GM13976 (cell line): Measurements from ENCODE around the gene CPXM2.

Experiments used
- DNase-seq: peaks from one replicate; pipeline ENCODE4 v3.0.0; 2012; ENCODE audit warnings: low spot score
- in situ Hi-C: fragments of 300-500 bp; cut with MboI; formaldehyde crosslinking; loops from one replicate; pipeline ENCODE4 v1.12.0; 2022; ENCODE audit warnings: low sequenced_read_pairs, mixed read lengths, inconsistent platforms; ENCODE audit not compliant: unreplicated experiment
- TF ChIP-seq, protein P1 (sequence below): IDR thresholded peaks from 2 replicates; pipeline ENCODE4 v1.5.1; 2012; ENCODE audit warnings: borderline replicate concordance, mild to moderate bottlenecking; ENCODE audit not compliant: insufficient read depth; ENCODE audit errors: extremely low read depth, missing control alignments, control extremely low read depth

CPXM2 gene

DNA sequence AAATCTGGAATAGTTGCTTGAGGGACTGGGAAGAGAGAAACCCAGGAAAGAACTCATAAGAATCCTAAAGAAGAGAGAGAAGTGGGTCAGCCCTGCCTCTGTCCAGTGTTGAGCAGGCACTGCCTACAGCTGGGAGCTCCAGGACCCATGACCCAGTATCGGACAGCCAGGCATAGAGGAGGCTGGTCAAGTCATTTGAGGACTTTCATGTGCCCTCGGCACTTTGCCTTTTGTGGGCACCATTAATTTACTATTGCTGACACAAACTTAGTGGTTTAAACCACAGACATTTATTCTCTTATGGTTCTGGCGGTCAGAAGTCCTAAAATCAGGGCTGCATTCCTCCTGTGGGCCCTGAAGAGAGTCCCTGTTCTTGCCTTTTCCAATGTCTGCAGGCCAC, 60.3 kb downstream of the CPXM2 start:
- in situ Hi-C loops: no loop called here
- DNase-seq: no peak
- TF ChIP-seq, protein P1, sequence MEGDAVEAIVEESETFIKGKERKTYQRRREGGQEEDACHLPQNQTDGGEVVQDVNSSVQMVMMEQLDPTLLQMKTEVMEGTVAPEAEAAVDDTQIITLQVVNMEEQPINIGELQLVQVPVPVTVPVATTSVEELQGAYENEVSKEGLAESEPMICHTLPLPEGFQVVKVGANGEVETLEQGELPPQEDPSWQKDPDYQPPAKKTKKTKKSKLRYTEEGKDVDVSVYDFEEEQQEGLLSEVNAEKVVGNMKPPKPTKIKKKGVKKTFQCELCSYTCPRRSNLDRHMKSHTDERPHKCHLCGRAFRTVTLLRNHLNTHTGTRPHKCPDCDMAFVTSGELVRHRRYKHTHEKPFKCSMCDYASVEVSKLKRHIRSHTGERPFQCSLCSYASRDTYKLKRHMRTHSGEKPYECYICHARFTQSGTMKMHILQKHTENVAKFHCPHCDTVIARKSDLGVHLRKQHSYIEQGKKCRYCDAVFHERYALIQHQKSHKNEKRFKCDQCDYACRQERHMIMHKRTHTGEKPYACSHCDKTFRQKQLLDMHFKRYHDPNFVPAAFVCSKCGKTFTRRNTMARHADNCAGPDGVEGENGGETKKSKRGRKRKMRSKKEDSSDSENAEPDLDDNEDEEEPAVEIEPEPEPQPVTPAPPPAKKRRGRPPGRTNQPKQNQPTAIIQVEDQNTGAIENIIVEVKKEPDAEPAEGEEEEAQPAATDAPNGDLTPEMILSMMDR: no peak

DNA sequence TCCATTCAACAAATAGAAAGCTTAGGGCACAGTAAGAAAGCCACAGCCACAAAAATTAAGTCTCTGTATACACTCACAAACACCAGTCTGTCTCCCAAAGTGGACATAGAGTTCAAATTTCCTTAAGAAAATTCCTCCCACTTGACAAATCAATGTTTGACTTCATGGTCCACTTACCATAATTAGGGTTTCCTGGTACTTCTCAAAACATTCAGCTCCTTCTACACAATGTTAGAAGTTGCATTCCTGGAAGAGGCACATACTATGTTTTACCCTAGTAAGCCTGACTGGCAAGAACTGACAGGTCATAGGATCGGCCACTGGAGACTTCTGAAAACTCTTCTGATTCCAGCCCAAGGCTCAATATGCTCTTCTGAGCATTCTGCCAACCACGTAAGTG, 70.5 kb downstream of the CPXM2 start:
- in situ Hi-C loops: no loop called here
- no peak for DNase-seq
- TF ChIP-seq, protein P1: no peak

- TF ChIP-seq, protein P1: no peak
- in situ Hi-C loops: no loop called here
- no peak for DNase-seq
Observed at GRCh38 chr10:123809632-123810031, 82.0 kb downstream of the CPXM2 start.

DNA sequence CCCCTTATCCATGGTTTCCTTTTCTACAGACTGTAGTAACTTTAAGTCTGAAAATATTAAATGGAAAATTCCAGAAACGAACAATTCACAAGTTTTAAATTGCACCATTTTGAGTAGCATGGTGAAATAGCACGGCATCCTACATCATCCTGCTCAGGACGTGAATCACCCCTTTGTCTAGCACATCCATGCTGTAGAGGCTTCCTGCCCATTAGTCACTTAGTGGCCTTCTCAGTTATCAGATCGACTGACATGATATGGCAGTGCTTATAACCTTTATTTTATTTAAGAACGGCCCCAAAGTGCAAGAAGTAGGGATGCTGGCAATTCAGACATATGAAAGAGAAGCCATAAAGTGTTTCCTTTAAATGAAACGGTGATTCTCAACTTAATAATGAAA, 82.7 kb downstream of the CPXM2 start:
- in situ Hi-C loops: no loop called here
- DNase-seq: no peak
- TF ChIP-seq, protein P1: no peak

- in situ Hi-C loops: no loop called here
- TF ChIP-seq, protein P1: no peak
- no peak for DNase-seq
Observed at GRCh38 chr10:123808286-123808685, 83.3 kb downstream of the CPXM2 start.

DNA sequence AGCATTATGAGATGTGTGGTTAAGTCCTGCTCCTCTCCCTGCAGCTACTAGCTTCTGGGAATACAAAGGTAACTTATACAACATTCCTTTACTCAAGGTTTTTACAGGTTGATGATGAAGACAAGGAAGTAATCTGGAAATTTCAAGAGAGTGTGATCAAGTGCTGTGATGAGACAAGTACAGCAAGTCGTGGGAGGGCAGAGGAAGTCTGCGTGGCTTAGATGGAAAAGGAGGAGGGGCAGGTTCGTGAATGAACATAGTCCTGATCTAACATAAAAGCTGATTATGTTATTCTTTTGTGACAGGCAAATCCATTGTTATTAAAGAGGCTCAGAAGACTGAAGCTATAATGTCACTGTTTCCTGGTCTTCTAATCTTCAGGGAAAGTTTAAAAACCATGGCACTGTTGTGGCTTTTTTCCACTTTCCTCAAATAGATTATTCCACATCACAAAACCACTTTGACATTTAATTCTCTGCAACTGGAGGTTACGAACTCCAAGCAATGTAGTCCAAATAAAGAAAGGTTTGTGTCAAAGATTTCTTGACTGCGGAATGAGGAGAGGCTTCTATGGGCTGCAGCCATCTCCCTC, 84.1 kb downstream of the CPXM2 start:
- DNase-seq: no peak
- in situ Hi-C loops: no loop called here
- TF ChIP-seq, protein P1: no peak

DNA sequence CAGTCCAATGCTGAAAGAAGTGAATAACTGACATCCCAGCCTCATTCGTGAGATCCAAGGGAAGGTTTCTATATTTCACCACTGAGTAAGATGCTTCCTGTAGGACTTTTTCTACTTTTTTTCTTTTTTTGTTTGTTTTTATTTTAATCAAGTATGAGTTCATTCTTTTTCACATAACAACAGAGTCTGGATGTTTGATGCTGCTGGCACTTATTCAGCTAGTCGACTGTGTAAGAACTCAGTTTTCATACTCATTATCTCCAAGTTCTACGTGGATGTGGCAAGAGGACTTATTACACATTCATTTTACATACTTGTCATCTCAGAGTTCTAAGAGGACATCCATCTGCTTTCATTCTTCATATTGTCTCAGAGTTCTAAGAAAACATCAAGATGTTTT, 86.9 kb downstream of the CPXM2 start:
- no peak for DNase-seq
- in situ Hi-C loops: no loop called here
- TF ChIP-seq, protein P1: no peak
